NB4 (cell line): ENCODE measurements around the gene RADIL.

Experiments used
- MAX ChIP-seq: IDR thresholded peaks from 2 replicates; pipeline ENCODE4 v1.6.1; 2011; ENCODE audit warnings: low read depth, low read length
- MYC ChIP-seq: IDR thresholded peaks from 2 replicates; pipeline ENCODE4 v1.6.1; 2011; ENCODE audit warnings: low read depth, low read length
- POLR2A ChIP-seq: IDR thresholded peaks from 2 replicates; pipeline ENCODE4 v1.6.1; 2011; ENCODE audit warnings: mild to moderate bottlenecking; ENCODE audit not compliant: insufficient read length; ENCODE audit errors: extremely low read depth
- TF ChIP-seq, protein P1 (sequence below): IDR thresholded peaks from one replicate; pipeline ENCODE4 v1.5.1; 2012; ENCODE audit warnings: low read depth, low read length

DNA sequence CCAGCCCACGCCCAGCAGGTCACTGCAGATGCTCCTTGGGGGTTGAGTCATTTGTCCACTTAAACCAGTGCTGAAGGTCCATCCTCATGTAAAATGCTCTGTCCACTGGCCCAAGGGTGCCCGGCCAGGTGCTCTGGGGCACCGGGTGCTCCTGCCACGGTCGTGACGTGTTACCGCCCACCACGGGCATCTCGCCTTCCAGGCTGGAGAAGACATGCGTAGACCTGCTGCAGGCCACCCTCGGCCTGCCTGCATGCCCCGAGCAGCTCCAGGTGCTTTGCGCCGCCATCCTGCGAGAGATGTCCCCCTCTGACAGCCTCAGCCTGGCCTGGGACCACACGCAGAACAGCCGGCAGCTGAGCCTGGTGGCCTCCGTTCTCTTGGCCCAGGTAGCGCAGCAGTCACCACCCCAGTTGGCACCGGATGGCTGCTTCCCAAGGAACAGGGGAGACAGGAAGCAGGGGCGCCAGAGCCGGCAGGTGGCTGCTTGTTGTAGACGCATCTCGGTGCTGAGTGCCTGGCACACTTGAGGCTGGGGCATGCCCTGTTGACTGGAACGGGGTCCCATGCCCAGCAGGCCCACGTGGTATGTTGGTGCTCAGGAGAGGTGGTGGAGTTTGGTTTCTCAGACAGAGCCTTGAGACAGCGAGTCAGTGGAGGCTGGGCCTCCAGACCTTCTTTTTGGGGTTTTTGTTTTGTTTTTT is 102.0 kb downstream of the RADIL start:
- TF ChIP-seq, protein P1, sequence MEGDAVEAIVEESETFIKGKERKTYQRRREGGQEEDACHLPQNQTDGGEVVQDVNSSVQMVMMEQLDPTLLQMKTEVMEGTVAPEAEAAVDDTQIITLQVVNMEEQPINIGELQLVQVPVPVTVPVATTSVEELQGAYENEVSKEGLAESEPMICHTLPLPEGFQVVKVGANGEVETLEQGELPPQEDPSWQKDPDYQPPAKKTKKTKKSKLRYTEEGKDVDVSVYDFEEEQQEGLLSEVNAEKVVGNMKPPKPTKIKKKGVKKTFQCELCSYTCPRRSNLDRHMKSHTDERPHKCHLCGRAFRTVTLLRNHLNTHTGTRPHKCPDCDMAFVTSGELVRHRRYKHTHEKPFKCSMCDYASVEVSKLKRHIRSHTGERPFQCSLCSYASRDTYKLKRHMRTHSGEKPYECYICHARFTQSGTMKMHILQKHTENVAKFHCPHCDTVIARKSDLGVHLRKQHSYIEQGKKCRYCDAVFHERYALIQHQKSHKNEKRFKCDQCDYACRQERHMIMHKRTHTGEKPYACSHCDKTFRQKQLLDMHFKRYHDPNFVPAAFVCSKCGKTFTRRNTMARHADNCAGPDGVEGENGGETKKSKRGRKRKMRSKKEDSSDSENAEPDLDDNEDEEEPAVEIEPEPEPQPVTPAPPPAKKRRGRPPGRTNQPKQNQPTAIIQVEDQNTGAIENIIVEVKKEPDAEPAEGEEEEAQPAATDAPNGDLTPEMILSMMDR, result no peak
- TF ChIP-seq MAX, result no peak
- TF ChIP-seq MYC, result no peak
- TF ChIP-seq POLR2A, result no peak
